ENCODE results near the gene CHRM2. TPM values are rescaled to one million over a fixed set of nuclear protein-coding genes. Genes with fewer than 3 reads are reported as not detected.

Gene CHRM2
- total RNA-seq, 1 experiment from 2014 or later: not detected

DNA sequence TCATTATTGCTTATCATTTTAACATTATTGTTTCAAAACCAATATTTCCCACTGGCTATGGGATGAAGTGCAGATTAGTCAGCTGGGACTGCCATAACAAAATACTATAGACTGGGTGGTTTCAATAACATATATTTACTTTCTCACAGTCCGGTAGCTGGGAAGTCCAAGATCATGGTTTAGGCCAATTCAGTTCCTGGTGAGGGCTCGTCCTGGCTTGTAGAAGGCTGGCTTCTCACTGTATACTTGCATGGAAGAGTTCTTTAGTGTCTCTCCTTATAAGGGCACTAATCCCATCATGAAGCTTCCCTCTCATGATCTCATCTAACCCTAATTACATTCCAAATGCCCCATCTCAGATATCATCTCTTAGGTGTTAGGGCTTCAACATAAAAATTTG, 101.3 kb downstream of the CHRM2 start:
- Histone ChIP-seq H2BK120ac (ENCODE audit: low read depth, low read length, poor library complexity, severe bottlenecking) (no peak overlapping the region), H3K27me3 (ENCODE audit: insufficient read depth, low read length) (no peaks in the 10 kb centered on the region), H3K14ac (ENCODE audit: insufficient read depth, low read length) (no peak overlapping the region), H3K23ac (ENCODE audit: insufficient read length, low read depth, low read length) (no peak overlapping the region), H4K91ac (ENCODE audit: insufficient read length, low read depth, low read length) (no peak overlapping the region), H3K23me2 (ENCODE audit: insufficient read length, low read depth, low read length, poor library complexity, severe bottlenecking) (no peaks in the 10 kb centered on the region), H2BK5ac (ENCODE audit: insufficient read length, low read length) (no peak overlapping the region), H4K5ac (ENCODE audit: insufficient read length, low read depth, low read length) (no peak overlapping the region), H3T11ph (ENCODE audit: low read length) (no peak overlapping the region), H3K56ac (ENCODE audit: insufficient read length, low read depth, low read length) (no peak overlapping the region), H2BK15ac (ENCODE audit: low read depth, low read length) (no peak overlapping the region), H2AK5ac (ENCODE audit: insufficient read length, low read length) (no peak overlapping the region), H3K27ac (ENCODE audit: insufficient read length, low read depth, low read length) (no peak overlapping the region), H2BK12ac (ENCODE audit: insufficient read length, low read depth, low read length) (no peak overlapping the region), H3K18ac (ENCODE audit: insufficient read length, low read depth, low read length) (no peak overlapping the region), H3K4ac (ENCODE audit: low read depth, low read length) (no peak overlapping the region), H3K79me1 (ENCODE audit: insufficient read depth, low read depth, low read length, poor library complexity, severe bottlenecking) (no peaks in the 10 kb centered on the region), H3K4me2 (ENCODE audit: insufficient read depth, insufficient read length, low read length) (no peak overlapping the region), H3K9ac (ENCODE audit: extremely low read depth, insufficient read length, low read length) (no peak overlapping the region), H2AFZ (ENCODE audit: low read length) (no peak overlapping the region), H3K9me3 (ENCODE audit: control insufficient read depth, low read depth, low read length) (no peaks in the 10 kb centered on the region), H2BK20ac (ENCODE audit: low read depth, low read length, poor library complexity, severe bottlenecking) (no peak overlapping the region), H3K79me2 (ENCODE audit: insufficient read depth, low read length) (no peaks in the 10 kb centered on the region), H4K20me1 (ENCODE audit: control insufficient read depth, insufficient read depth, insufficient read length) (no peaks in the 10 kb centered on the region), H4K8ac (replicated peaks; ENCODE audit: insufficient read length, low read depth, low read length) (no peak overlapping the region), H3K4me1 (ENCODE audit: insufficient read depth, low read length) (no peaks in the 10 kb centered on the region)
- TF ChIP-seq, protein P1, sequence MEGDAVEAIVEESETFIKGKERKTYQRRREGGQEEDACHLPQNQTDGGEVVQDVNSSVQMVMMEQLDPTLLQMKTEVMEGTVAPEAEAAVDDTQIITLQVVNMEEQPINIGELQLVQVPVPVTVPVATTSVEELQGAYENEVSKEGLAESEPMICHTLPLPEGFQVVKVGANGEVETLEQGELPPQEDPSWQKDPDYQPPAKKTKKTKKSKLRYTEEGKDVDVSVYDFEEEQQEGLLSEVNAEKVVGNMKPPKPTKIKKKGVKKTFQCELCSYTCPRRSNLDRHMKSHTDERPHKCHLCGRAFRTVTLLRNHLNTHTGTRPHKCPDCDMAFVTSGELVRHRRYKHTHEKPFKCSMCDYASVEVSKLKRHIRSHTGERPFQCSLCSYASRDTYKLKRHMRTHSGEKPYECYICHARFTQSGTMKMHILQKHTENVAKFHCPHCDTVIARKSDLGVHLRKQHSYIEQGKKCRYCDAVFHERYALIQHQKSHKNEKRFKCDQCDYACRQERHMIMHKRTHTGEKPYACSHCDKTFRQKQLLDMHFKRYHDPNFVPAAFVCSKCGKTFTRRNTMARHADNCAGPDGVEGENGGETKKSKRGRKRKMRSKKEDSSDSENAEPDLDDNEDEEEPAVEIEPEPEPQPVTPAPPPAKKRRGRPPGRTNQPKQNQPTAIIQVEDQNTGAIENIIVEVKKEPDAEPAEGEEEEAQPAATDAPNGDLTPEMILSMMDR (conservative IDR thresholded peaks at IDR 0.05): no peak
- H3K27ac Mint-ChIP-seq: no peak overlapping the region
- H3K4me3 Mint-ChIP-seq: no peak overlapping the region
- peaks cover 2 to 3% of the 10 kb centered on the region in 2 experiments; a peak in 4 of 5 replicates for H3K9me3 Mint-ChIP-seq
- H3K4me1 Mint-ChIP-seq: no peaks in the 10 kb centered on the region
- H3K36me3 Mint-ChIP-seq (ENCODE audit: insufficient read depth in 1 of 3, low read depth in 3 of 3): peaks cover 0 to 4% (median 0%) of the 10 kb centered on the region in 3 experiments; a peak in 2 of 7 replicates
- 0 out of 2 replicates have a peak, but pooled peaks cover 5% of the 10 kb centered on the region for H3K27me3 Mint-ChIP-seq (ENCODE audit: low read depth)
- no CpG with 5 or more reads among the region's 2 CpGs for WGBS (ENCODE audit: extremely low coverage, insufficient read length, low lambda C conversion rate)
- DNase-seq: no peak
